SKM-1 (cell line): Measurements from ENCODE around the gene LRIT1.

Source experiments
- DNase-seq: peaks from one replicate; lab custom pipeline; 2025; ENCODE audit not compliant: unreplicated experiment; lab: John Stamatoyannopoulos, UW

LRIT1 gene

GRCh38 chr10:84194424-84195043, 46.8 kb downstream of the LRIT1 start, which contains the start of gene CDHR1:
Gene CDHR1 (plus strand): TSS chr10:84194537. CDS start chr10:84194761, 224 bp downstream.
- no peak for DNase-seq

- DNase-seq, result no peak
Observed at GRCh38 chr10:84193846-84194423, 47.4 kb downstream of the LRIT1 start.

GRCh38 chr10:84193327-84193726, 48.0 kb downstream of the LRIT1 start:
- no peak for DNase-seq

GRCh38 chr10:84191106-84191505, 50.2 kb downstream of the LRIT1 start:
- DNase-seq, result no peak

GRCh38 chr10:84190621-84191020, 50.7 kb downstream of the LRIT1 start:
- DNase-seq, result no peak

- DNase-seq, result no peak
Observed at GRCh38 chr10:84188815-84189214, 52.5 kb downstream of the LRIT1 start.

GRCh38 chr10:84185526-84186175, 55.7 kb downstream of the LRIT1 start:
- no peak for DNase-seq

GRCh38 chr10:84184517-84184916, 56.8 kb downstream of the LRIT1 start:
- DNase-seq, result no peak

- no peak for DNase-seq
Observed at GRCh38 chr10:84181631-84182030, 59.7 kb downstream of the LRIT1 start.
